ENCODE measurements around the gene NYAP1.
"Not testable (repeated sequence)": the region's sequence is repeated elsewhere in the genome, so short reads cannot be mapped to it uniquely, and the experiment has no call there.

NYAP1 gene

GRCh38 chr7:100483722-100484672 lies at the start of gene NYAP1:
Gene NYAP1 (plus strand): TSS chr7:100483927. CDS start chr7:100485312, 1,385 bp downstream.
- DNase-seq: peak; percentile 59

GRCh38 chr7:100434297-100435144 lies 49.2 kb upstream of the NYAP1 start:
- DNase-seq: no peak

GRCh38 chr7:100435401-100436304 lies 48.1 kb upstream of the NYAP1 start:
- peak; percentile 4 for DNase-seq

GRCh38 chr7:100437150-100438100 lies 46.3 kb upstream of the NYAP1 start:
- DNase-seq: no peak

GRCh38 chr7:100438172-100438571 lies 45.6 kb upstream of the NYAP1 start:
- DNase-seq: no peak

- DNase-seq: not testable (repeated sequence)
Observed at GRCh38 chr7:100438731-100439130, 45.0 kb upstream of the NYAP1 start.

GRCh38 chr7:100439244-100439643 lies 44.5 kb upstream of the NYAP1 start:
- DNase-seq: not testable (repeated sequence)

GRCh38 chr7:100441641-100442535 lies 41.8 kb upstream of the NYAP1 start:
- no peak for DNase-seq

- no peak for DNase-seq
Observed at GRCh38 chr7:100443096-100443840, 40.5 kb upstream of the NYAP1 start.

- no peak for DNase-seq
Observed at GRCh38 chr7:100444311-100445278, 39.1 kb upstream of the NYAP1 start.

GRCh38 chr7:100446040-100446439 lies 37.7 kb upstream of the NYAP1 start:
- no peak for DNase-seq

- not testable (repeated sequence) for DNase-seq
Observed at GRCh38 chr7:100447363-100447762, 36.4 kb upstream of the NYAP1 start.

GRCh38 chr7:100449190-100449795 lies 34.4 kb upstream of the NYAP1 start:
- DNase-seq: no peak

GRCh38 chr7:100452513-100452912 lies 31.2 kb upstream of the NYAP1 start:
- DNase-seq: no peak

- not testable (repeated sequence) for DNase-seq
Observed at GRCh38 chr7:100453854-100454253, 29.9 kb upstream of the NYAP1 start.

- DNase-seq: no peak
Observed at GRCh38 chr7:100455206-100455605, 28.5 kb upstream of the NYAP1 start.

- DNase-seq: no peak
Observed at GRCh38 chr7:100456562-100456961, 27.2 kb upstream of the NYAP1 start.

- DNase-seq: no peak
Observed at GRCh38 chr7:100457033-100457432, 26.7 kb upstream of the NYAP1 start.

Measured in NCI-H2171 (cell line).